Thyroid gland (tissue), 4 donors: ENCODE data around the gene PRM1. TPM values are rescaled to one million over a fixed set of nuclear protein-coding genes. Genes with fewer than 3 reads are reported as not detected.

Experiments
- DNase-seq, 2 donors: peaks; one replicate each; pipeline ENCODE4 v3.0.0-alpha.2; 2019
- H3K27ac ChIP-seq, 3 donors: fragments of 200-600 bp; sonication (generic); 1 replicate in 2 of 3; 2 replicates in 1 of 3; pipeline ENCODE4 v1.5.1; 2016 to 2019; ENCODE audit warnings: mild to moderate bottlenecking in 1 of 3, moderate library complexity in 1 of 3
- H3K27me3 ChIP-seq: fragments of 200-600 bp; sonication (generic); one replicate; pipeline ENCODE4 v1.5.1; 2019
- H3K36me3 ChIP-seq, 2 donors: fragments of 200-600 bp; sonication (generic); one replicate each; pipeline ENCODE4 v1.5.1; 2016 to 2019
- H3K4me1 ChIP-seq, 2 donors: fragments of 200-600 bp; sonication (generic); one replicate each; pipeline ENCODE4 v1.5.1; 2017 to 2019
- H3K4me3 ChIP-seq, 3 donors: fragments of 200-600 bp; sonication (generic); replicated peaks in 1 of 3; 1 replicate in 2 of 3; 2 replicates in 1 of 3; pipeline ENCODE4 v1.5.1; 2016; ENCODE audit warnings: mild to moderate bottlenecking in 1 of 3
- H3K9me3 ChIP-seq: fragments of 200-600 bp; sonication (generic); one replicate; pipeline ENCODE4 v1.5.1; 2017
- POLR2A ChIP-seq, 2 donors: fragments of 450-650 bp; IDR thresholded peaks; one replicate each; pipeline ENCODE4 v1.6.1; 2017; ENCODE audit warnings: antibody characterized with exemption in 2 of 2, mild to moderate bottlenecking in 2 of 2, moderate library complexity in 1 of 2
- WGBS, 2 donors: methylation state at CpG; one replicate each; pipeline ENCODE4 v1.1.5; 2017; 5-methylcytosine and 5-hydroxymethylcytosine counted together
- intact Hi-C: fragments of 100-400 bp; cut with DNase I; formaldehyde crosslinking; loops from one replicate; pipeline ENCODE4 v1.15.1; 2023
- total RNA-seq, 4 donors: library from RNA; depleted of rRNA; stranded (reverse); fragments of >200 nt; gene quantifications; one replicate each; pipeline ENCODE4 v1.2.3, GENCODE V29; 2016
- TF ChIP-seq, protein P1 (sequence below), 6 experiments: fragments of 200-600 bp in 3 of 6; fragments of 450-650 bp in 3 of 6; sonication (generic) in 3 of 6; IDR thresholded peaks; one replicate each; pipeline ENCODE4 v1.5.1; 2016 to 2019; ENCODE audit warnings: antibody characterized with exemption in 6 of 6, mild to moderate bottlenecking in 2 of 6, inconsistent platforms in 1 of 6, moderate library complexity in 1 of 6

The PRM1 gene
- total RNA-seq, 4 donors from 2014 or later = 13.7 to 335 TPM; not detected in 2

DNA sequence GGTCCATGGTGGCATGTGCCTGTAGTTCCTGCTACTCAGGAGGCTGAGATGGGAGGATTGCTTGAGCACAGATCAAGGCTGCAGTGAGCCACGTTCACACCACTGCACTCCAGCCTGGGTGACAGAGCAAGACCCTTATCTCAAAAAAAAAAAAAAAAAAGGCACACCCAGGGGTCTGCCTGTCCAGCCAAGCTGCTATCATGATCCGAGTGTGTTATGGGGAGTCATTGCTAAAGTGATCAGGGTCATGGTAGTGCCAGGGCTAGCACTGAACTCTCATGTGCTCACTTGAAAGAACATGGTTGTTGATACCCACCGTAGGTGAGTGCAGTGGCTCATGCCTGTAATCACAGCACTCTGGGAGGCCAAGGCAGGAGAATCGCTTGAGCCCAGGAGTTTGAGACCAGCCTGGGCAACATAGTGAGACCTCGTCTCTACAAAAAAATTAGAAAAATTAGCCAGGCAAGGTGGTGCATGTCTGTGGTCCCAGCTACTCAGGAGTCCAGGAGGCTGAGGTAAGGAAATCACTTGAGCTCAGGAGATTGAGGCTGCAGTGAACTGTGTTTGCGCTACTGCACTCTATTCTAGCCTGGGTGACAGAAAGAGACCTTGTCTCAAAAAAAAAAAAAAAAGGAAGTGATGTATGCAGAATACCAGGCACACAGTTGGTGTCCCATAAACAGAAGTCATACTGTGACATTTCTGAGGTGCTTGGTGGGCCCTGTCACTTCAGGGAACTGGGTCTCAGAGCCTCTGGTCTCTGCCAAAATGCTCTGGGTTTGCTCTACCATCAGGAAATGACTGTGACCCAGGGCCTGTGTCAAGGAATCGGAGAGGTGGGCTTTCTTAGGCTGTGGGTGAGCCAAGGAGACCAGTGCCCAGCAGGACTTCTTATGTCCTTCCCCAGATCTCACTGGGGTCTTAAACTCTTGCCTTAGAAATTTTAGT lies 2.2 kb downstream of the PRM1 start:
- H3K36me3 ChIP-seq = no peaks in the 10 kb centered on the region
- DNase-seq = no peak
- H3K9me3 ChIP-seq = no peaks in the 10 kb centered on the region
- H3K4me1 ChIP-seq = no peaks in the 10 kb centered on the region
- TF ChIP-seq POLR2A (IDR thresholded peaks at IDR 0.05) = no peak
- TF ChIP-seq, protein P1, sequence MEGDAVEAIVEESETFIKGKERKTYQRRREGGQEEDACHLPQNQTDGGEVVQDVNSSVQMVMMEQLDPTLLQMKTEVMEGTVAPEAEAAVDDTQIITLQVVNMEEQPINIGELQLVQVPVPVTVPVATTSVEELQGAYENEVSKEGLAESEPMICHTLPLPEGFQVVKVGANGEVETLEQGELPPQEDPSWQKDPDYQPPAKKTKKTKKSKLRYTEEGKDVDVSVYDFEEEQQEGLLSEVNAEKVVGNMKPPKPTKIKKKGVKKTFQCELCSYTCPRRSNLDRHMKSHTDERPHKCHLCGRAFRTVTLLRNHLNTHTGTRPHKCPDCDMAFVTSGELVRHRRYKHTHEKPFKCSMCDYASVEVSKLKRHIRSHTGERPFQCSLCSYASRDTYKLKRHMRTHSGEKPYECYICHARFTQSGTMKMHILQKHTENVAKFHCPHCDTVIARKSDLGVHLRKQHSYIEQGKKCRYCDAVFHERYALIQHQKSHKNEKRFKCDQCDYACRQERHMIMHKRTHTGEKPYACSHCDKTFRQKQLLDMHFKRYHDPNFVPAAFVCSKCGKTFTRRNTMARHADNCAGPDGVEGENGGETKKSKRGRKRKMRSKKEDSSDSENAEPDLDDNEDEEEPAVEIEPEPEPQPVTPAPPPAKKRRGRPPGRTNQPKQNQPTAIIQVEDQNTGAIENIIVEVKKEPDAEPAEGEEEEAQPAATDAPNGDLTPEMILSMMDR (IDR thresholded peaks at IDR 0.05) = no peak
- no peak overlapping the region for H3K4me3 ChIP-seq
- no peak overlapping the region for H3K27ac ChIP-seq
- 83 to 91% methylated on average over 7 of the region's 7 CpGs for WGBS, 2 donors
- intact Hi-C loops = no loop called here
- no peaks in the 10 kb centered on the region for H3K27me3 ChIP-seq

DNA sequence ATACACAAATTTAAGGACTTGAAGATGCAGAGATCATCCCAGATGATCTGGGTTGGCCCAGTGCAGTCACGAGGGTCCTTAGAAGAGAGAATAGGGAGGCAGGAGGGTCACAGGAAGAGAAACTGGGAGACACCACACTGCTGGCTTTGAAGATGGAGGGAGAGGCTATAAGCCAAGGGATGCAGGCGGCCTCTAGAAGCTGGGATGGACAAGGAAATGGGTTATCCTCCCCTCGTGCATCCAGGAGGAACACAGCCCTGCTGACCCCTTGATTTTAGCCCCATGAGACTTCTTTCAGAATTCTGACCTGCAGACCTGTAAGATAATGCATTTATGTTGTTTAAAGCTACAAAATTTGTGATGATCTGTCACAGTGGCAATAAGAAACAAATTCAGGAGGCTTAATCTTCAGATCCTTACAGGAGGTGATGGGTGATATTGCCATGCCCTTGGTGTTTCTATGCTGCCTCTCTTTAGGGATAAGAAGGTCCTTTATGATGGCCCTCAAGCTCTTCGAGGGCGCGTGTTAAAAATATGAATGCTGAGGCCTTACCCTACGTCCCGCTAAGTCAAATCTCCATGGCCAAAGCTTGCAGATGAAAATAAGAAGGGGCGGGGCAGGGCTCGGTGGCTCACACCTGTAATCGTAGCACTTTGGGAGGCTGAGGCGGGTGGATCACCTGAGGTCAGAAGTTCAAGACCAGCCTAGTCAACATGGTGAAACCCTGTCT lies 3.4 kb downstream of the PRM1 start:
- 87 to 89% methylated on average over 12 of the region's 12 CpGs for WGBS, 2 donors
- no peak overlapping the region for H3K27ac ChIP-seq
- no peaks in the 10 kb centered on the region for H3K4me1 ChIP-seq
- TF ChIP-seq, protein P1 (IDR thresholded peaks at IDR 0.05) = no peak
- no peak for TF ChIP-seq POLR2A (IDR thresholded peaks at IDR 0.05)
- H3K9me3 ChIP-seq = no peaks in the 10 kb centered on the region
- H3K36me3 ChIP-seq = no peaks in the 10 kb centered on the region
- H3K4me3 ChIP-seq = no peak overlapping the region
- H3K27me3 ChIP-seq = no peaks in the 10 kb centered on the region
- DNase-seq = no peak
- intact Hi-C loops = no loop called here

- no peak overlapping the region for H3K4me3 ChIP-seq
- 91 to 93% methylated on average over 11 of the region's 11 CpGs for WGBS, 2 donors
These were observed 4.1 kb downstream of the PRM1 start for GRCh38 chr16:11276896-11277593.

GRCh38 chr16:11276143-11276895 lies 4.8 kb downstream of the PRM1 start, which contains the start of gene PRM2:
PRM2 (minus strand) TSS chr16:11276480; CDS start chr16:11276370, 110 bp downstream.
- no peak for DNase-seq
- H3K9me3 ChIP-seq = no peaks in the 10 kb centered on the region
- WGBS, 2 donors = 93 to 94% methylated on average over 14 to 25 of the region's 26 CpGs
- no peaks in the 10 kb centered on the region for H3K4me1 ChIP-seq
- no peak within 1 kb of the TSS for H3K27ac ChIP-seq
- H3K36me3 ChIP-seq = no peaks in the 10 kb centered on the region
- intact Hi-C loops = no loop called here
- TF ChIP-seq POLR2A (IDR thresholded peaks at IDR 0.05) = no peak
- TF ChIP-seq, protein P1 (IDR thresholded peaks at IDR 0.05) = no peak
- no peaks in the 10 kb centered on the region for H3K27me3 ChIP-seq
- H3K4me3 ChIP-seq = no peak within 1 kb of the TSS

More at GRCh38 chr16:11276896-11277593, 4.1 kb downstream of the PRM1 start:
- TF ChIP-seq POLR2A (IDR thresholded peaks at IDR 0.05) = no peak
- TF ChIP-seq, protein P1 (IDR thresholded peaks at IDR 0.05) = no peak
- Histone ChIP-seq H3K9me3 (no peaks in the 10 kb centered on the region), H3K27ac (no peak overlapping the region), H3K4me1 (no peaks in the 10 kb centered on the region), H3K36me3 (no peaks in the 10 kb centered on the region), H3K27me3 (no peaks in the 10 kb centered on the region)
- intact Hi-C loops = no loop called here
- DNase-seq = no peak
